Panc1 (cell line): ENCODE measurements around the gene CSTF1. TPM values are rescaled to one million over a fixed set of nuclear protein-coding genes. Genes with fewer than 3 reads are reported as not detected.

Experiments used
- ATAC-seq: fragments of 200-7000 bp; cut with Tn5 transposase; 2 replicates; pipeline ENCODE4 v1.9.1; 2020; ENCODE audit warnings: mild to moderate bottlenecking, moderate library complexity
- BruUV-seq: library from RNA; stranded (reverse); fragments of 400-500 nt; replicated peaks from 2 replicates; lab custom pipeline; 2021; lab: Mats Ljungman, UMichigan
- CTCF ChIA-PET: fragments of 300-600 bp; sonication (Branson Sonifier 250); formaldehyde crosslinking; loops from one replicate; lab custom pipeline; 2022; ENCODE audit warnings: antibody characterized with exemption; lab: Charles Lee
- POLR2A ChIA-PET: fragments of 300-600 bp; sonication (Branson Sonifier 250); formaldehyde crosslinking; loops from one replicate; lab custom pipeline; 2022; ENCODE audit warnings: antibody characterized with exemption; lab: Charles Lee
- DNase-seq: peaks from one replicate; pipeline ENCODE4 v3.0.0-alpha.2; 2010; ENCODE audit warnings: low read depth, low spot score
- H3K27ac ChIP-seq: 2 replicates; pipeline ENCODE4 v1.5.1; 2011; ENCODE audit warnings: mild to moderate bottlenecking, low read length, inconsistent platforms
- H3K27me3 ChIP-seq: fragments of 200-500 bp; sonication (Bioruptor generic); 2 replicates; pipeline ENCODE4 v1.6.0; 2014; ENCODE audit warnings: low read length, inconsistent platforms; ENCODE audit not compliant: control insufficient read depth, insufficient read depth
- H3K36me3 ChIP-seq: fragments of 200-500 bp; sonication (Bioruptor generic); 2 replicates; pipeline ENCODE4 v1.5.1; 2014; ENCODE audit warnings: inconsistent platforms, mild to moderate bottlenecking, low read length, moderate library complexity; ENCODE audit not compliant: control insufficient read depth, insufficient read depth
- H3K4me1 ChIP-seq: 2 replicates; pipeline ENCODE4 v1.5.1; 2011; ENCODE audit warnings: inconsistent platforms, mild to moderate bottlenecking, low read length, moderate library complexity; ENCODE audit not compliant: control insufficient read depth, insufficient read depth
- H3K4me3 ChIP-seq, 2 experiments: 2 replicates each; pipeline ENCODE4 v1.5.1; 2011 to 2012; ENCODE audit warnings: low read depth in 2 of 2, low read length in 2 of 2, mild to moderate bottlenecking in 2 of 2, inconsistent platforms in 1 of 2, moderate library complexity in 1 of 2
- H3K9me3 ChIP-seq: fragments of 200-500 bp; sonication (Bioruptor generic); 2 replicates; pipeline ENCODE4 v1.5.1; 2014; ENCODE audit warnings: low read depth, mild to moderate bottlenecking, inconsistent platforms, low read length, moderate library complexity; ENCODE audit not compliant: control insufficient read depth, insufficient read depth
- POLR2AphosphoS5 ChIP-seq: IDR thresholded peaks from 2 replicates; pipeline ENCODE4 v1.6.1; 2012; ENCODE audit warnings: mild to moderate bottlenecking, low read depth, low read length, moderate library complexity
- SIN3A ChIP-seq: IDR thresholded peaks from 2 replicates; pipeline ENCODE4 v1.6.1; 2012; ENCODE audit warnings: low read depth, mild to moderate bottlenecking, low read length, moderate library complexity, borderline replicate concordance; ENCODE audit not compliant: insufficient read depth
- TCF7L2 ChIP-seq: IDR thresholded peaks from 2 replicates; pipeline ENCODE4 v1.6.1; 2011; ENCODE audit warnings: mild to moderate bottlenecking, low read depth, low read length, inconsistent platforms
- in situ Hi-C: cut with HindIII; loops from 2 replicates; pipeline ENCODE4 v1.10.0; 2016; ENCODE audit warnings: low sequenced_read_pairs, low pct_unique_long_range_greater_than_20kb
- intact Hi-C: fragments of 100-400 bp; cut with micrococcal nuclease; formaldehyde crosslinking; loops from one replicate; pipeline ENCODE4 v1.10.0; 2022; ENCODE audit not compliant: unreplicated experiment
- total RNA-seq: library from RNA; stranded (reverse); gene quantifications from one replicate; pipeline ENCODE4 v1.2.1, GENCODE V29; 2021; ENCODE audit not compliant: unreplicated experiment
- TF ChIP-seq, protein P1 (sequence below), 2 experiments: IDR thresholded peaks; 2 replicates each; pipeline ENCODE4 v1.6.1; 2011 to 2012; ENCODE audit warnings: low read depth in 2 of 2, control low read depth in 1 of 2, low read length in 1 of 2, mild to moderate bottlenecking in 1 of 2, moderate library complexity in 1 of 2; ENCODE audit not compliant: insufficient read depth in 1 of 2
- TF ChIP-seq, protein P2 (sequence below): fragments of 450-650 bp; IDR thresholded peaks from 2 replicates; pipeline ENCODE4 v1.5.1; 2017; ENCODE audit warnings: mild to moderate bottlenecking

Gene CSTF1
- total RNA-seq, 1 experiment from 2014 or later, result 46.3 TPM

DNA sequence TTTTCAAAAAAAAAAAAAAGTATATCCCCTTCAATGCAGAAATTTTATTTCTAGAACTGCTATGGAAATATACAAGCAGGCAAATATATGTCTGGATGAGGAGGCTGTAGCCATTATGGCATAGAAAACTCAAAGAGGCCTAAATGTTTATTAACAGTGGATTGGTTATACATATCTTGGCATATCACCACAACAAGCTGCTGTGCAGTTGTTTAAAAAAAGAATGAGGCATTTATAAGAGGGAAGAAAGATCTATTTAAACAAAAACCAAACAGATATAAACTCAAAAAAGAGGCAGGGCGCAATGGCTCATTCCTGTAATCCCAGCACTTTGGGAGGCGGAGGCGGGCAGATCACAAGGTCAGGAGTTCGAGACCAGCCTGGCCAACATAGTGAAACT lies 45.8 kb downstream of the CSTF1 start:
- H3K4me1 ChIP-seq, result no peaks in the 10 kb centered on the region
- POLR2A ChIA-PET, result no interaction called here
- ATAC-seq (no peak), DNase-seq (no peak)
- H3K4me3 ChIP-seq, result no peak overlapping the region
- intact Hi-C loops (no loop called here), in situ Hi-C loops (no loop called here)
- CTCF ChIA-PET, result no interaction called here
- no peak overlapping the region for H3K27ac ChIP-seq
- TF ChIP-seq, protein P1, sequence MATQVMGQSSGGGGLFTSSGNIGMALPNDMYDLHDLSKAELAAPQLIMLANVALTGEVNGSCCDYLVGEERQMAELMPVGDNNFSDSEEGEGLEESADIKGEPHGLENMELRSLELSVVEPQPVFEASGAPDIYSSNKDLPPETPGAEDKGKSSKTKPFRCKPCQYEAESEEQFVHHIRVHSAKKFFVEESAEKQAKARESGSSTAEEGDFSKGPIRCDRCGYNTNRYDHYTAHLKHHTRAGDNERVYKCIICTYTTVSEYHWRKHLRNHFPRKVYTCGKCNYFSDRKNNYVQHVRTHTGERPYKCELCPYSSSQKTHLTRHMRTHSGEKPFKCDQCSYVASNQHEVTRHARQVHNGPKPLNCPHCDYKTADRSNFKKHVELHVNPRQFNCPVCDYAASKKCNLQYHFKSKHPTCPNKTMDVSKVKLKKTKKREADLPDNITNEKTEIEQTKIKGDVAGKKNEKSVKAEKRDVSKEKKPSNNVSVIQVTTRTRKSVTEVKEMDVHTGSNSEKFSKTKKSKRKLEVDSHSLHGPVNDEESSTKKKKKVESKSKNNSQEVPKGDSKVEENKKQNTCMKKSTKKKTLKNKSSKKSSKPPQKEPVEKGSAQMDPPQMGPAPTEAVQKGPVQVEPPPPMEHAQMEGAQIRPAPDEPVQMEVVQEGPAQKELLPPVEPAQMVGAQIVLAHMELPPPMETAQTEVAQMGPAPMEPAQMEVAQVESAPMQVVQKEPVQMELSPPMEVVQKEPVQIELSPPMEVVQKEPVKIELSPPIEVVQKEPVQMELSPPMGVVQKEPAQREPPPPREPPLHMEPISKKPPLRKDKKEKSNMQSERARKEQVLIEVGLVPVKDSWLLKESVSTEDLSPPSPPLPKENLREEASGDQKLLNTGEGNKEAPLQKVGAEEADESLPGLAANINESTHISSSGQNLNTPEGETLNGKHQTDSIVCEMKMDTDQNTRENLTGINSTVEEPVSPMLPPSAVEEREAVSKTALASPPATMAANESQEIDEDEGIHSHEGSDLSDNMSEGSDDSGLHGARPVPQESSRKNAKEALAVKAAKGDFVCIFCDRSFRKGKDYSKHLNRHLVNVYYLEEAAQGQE (IDR thresholded peaks at IDR 0.05; ENCODE audit: insufficient read depth in 1 of 2, low read depth in 2 of 2, low read length in 1 of 2), result no peak
- no peak for TF ChIP-seq SIN3A
- TF ChIP-seq, protein P2, sequence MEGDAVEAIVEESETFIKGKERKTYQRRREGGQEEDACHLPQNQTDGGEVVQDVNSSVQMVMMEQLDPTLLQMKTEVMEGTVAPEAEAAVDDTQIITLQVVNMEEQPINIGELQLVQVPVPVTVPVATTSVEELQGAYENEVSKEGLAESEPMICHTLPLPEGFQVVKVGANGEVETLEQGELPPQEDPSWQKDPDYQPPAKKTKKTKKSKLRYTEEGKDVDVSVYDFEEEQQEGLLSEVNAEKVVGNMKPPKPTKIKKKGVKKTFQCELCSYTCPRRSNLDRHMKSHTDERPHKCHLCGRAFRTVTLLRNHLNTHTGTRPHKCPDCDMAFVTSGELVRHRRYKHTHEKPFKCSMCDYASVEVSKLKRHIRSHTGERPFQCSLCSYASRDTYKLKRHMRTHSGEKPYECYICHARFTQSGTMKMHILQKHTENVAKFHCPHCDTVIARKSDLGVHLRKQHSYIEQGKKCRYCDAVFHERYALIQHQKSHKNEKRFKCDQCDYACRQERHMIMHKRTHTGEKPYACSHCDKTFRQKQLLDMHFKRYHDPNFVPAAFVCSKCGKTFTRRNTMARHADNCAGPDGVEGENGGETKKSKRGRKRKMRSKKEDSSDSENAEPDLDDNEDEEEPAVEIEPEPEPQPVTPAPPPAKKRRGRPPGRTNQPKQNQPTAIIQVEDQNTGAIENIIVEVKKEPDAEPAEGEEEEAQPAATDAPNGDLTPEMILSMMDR, result no peak
- H3K9me3 ChIP-seq, result no peaks in the 10 kb centered on the region
- no TSS peak for BruUV-seq
- H3K36me3 ChIP-seq, result no peaks in the 10 kb centered on the region
- no peaks in the 10 kb centered on the region for H3K27me3 ChIP-seq

DNA sequence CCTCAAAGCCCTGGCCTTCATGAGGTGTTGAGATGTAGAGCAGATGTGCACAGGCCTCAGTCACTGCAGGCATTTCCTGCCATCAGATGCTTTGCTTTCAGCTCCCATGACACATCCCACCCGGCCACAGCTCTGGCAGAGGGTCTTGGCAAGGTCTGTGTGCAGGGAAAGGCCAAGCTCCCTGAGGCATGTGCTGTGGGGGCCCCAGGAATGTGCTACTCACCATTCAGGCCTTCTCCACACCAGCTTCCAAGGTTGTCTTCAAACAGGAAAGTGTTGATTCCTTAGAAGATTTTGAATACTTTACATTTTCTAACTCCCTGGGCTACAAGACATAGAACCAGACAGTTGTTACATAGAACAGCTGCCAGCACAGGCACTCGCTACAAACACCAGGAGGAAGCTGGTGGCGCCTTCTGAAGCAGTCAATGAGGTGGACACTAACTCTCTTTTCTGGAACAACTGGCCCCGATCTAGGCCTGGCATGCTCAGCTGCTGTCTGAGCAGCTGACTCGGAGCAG lies 47.4 kb downstream of the CSTF1 start:
- H3K27ac ChIP-seq, result no peak overlapping the region
- in situ Hi-C loops (no loop called here), intact Hi-C loops (no loop called here)
- CTCF ChIA-PET, result no interaction called here
- TF ChIP-seq POLR2AphosphoS5, result no peak
- no peak for TF ChIP-seq SIN3A
- TF ChIP-seq, protein P1 (IDR thresholded peaks at IDR 0.05; ENCODE audit: insufficient read depth in 1 of 2, low read depth in 2 of 2, low read length in 1 of 2), result no peak
- TF ChIP-seq, protein P2, result no peak
- no peak for TF ChIP-seq TCF7L2
- H3K4me3 ChIP-seq, result no peak overlapping the region
- no peak for DNase-seq
- POLR2A ChIA-PET, result no interaction called here
- H3K27me3 ChIP-seq, result no peaks in the 10 kb centered on the region
- H3K4me1 ChIP-seq, result no peaks in the 10 kb centered on the region
- H3K36me3 ChIP-seq, result no peaks in the 10 kb centered on the region
- BruUV-seq, result no TSS peak
- ATAC-seq, result no peak
- H3K9me3 ChIP-seq, result no peaks in the 10 kb centered on the region
